CD4-positive, alpha-beta T cell treated with Interleukin-6 for 4 hours (primary cell): ENCODE results near the gene GTPBP4.
"Not testable (repeated sequence)": the region's sequence is repeated elsewhere in the genome, so short reads cannot be mapped to it uniquely, and the experiment has no call there.

Experiments used
- DNase-seq: peaks from one replicate; pipeline ENCODE4 v3.0.0-alpha.2; 2020; ENCODE audit warnings: mixed read lengths

The GTPBP4 gene

DNA sequence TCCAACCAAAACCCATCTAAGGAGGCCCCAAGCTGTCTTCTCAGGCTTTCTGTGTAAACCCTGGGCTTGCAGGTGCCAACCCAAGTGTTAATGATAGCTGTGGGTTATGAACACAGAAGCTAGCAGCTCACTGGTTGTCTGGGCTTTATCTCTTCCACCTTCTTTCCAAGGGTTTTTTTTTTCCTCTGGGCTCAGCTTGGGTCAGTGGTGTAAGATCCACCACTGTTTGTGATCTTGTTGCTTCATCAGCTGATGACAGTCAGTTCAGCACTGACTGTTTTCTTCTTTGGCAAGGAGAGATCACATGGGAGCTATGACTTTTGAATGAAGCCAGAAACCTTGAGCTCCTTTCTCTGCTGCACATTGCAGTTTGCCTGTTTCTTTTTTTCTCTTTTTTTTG, 4.6 kb downstream of the GTPBP4 start:
- DNase-seq = no peak

DNA sequence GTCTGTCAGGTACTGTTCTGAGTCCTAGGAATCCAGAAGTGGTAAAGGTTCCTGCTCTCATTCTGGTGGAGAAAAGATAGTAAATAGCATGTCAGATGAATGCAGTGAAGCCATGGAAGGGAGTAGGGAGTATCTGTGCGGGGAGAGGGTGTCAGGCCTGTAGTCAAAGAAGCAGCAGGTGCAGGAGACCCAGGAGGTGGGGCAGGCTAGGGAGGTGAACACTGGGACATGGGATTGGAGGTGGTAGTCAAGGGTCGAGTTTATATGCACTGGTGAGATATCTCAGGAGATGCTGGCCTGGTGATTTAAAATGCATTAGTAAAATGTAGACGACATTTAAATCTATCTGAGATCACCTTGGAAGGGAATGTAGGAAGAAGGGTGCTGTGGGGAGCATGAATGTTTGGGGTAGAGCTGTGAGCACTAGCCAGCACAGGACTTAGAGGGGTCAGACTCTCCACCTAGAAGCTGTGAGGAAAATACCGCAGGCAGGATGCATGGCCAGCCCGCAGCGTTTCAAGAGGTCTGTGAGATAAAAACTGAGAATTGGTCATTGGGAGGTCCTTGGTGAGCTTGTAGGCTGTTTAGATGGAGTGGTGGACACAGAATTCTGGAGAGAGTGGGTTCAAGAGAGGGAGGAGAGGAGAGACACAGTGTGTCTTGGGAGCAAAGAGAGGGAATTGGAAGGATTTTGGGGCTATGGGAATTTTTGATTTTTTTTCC, 6.8 kb downstream of the GTPBP4 start:
- no peak for DNase-seq

DNA sequence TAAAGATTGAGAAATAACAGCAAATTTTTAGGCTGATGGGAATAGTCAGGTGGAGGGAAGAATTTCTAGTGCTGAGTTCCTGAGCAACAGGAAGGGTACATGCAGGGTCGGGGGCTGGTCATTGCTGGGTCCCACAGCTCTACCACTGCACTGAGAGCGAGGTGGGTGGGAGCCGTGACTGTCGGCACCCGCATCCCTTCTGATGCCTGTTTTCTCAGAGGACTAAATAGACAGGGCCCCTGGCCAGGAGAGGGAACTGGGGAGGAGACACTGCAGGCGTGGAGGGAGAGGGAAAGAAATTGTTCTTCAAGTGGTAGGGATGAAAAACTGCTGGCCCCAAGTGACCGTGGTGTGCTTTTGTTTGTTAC, 7.3 kb downstream of the GTPBP4 start:
- DNase-seq = no peak

DNA sequence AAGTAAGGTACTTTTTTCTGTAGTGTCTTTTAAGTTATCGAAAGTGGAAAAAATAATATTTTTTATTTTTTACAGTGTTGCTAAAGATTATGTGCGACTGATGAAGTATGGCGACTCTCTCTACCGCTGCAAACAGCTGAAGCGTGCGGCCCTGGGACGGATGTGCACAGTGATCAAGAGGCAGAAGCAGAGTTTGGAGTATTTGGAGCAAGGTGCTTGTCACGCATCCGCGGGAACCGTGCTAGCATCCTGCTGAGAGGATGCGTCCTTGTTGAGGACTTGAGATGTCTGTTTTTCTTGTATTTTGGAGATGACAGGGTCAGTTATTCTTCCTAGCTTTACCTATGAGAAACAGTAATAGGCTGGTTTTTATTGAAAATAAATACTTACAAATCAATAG, 7.8 kb downstream of the GTPBP4 start:
- DNase-seq = no peak

DNA sequence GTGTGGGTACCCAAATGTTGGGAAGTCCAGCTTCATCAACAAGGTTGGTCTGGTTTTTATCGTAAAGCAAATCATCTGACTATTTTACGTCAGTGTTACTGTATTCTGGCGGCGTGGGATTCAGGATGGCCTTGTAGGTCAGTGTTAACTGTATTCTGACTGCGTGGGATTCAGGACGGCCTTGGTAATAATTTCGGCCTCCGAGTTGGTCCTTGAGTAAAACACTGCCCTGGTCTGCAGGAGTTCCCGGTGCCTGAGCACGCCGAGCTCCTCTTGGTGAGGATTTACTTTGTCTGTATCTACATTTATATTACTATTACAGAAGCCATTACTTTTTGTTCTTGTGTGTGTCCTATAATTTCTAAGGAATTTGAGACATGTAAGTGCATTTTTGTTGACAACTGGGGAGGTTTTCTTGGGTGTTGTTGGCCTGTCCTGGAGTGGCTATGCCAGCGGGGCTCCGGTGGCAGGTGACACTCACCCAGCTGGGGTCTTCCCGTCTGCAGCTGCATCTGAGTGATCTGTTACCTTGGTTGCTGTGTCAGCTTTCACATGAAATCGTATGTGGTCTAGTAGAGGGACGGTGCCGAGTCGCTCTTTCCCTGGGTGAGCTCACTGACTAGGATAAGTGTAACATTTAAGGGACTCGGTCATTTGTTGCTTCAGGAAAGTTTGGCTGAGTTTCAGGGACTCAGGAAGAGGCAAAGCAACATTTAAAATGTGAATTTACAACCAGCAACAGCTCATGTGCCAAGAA, 9.2 kb downstream of the GTPBP4 start:
- DNase-seq = no peak

DNA sequence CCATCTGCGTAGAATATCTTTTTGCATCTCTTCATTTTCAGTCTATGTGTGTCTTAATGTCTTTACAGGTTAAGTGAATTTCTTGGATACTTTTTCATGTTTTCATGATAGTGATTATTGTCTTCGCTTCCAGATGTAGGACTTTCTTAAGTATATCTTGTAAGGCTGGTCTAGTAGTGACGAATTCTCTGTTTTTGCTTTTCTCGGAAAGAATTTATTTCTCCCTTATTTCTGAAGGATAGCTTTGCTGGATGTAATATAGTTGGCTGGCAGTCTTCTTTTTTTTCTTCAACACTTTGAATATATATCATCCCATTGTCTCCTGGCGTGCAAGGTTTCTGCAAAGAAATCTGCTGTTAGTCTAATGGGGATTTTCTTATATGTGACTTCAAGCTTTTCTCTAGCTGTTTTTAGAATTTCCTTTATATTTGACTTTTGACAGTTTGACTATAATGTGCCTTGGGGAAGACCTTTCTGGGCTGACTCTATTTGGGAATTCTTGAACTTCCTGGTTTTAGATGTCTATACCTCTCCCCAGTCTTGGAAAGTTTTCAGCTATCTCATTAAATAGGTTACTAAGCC, 14.3 kb downstream of the GTPBP4 start:
- DNase-seq = no peak

DNA sequence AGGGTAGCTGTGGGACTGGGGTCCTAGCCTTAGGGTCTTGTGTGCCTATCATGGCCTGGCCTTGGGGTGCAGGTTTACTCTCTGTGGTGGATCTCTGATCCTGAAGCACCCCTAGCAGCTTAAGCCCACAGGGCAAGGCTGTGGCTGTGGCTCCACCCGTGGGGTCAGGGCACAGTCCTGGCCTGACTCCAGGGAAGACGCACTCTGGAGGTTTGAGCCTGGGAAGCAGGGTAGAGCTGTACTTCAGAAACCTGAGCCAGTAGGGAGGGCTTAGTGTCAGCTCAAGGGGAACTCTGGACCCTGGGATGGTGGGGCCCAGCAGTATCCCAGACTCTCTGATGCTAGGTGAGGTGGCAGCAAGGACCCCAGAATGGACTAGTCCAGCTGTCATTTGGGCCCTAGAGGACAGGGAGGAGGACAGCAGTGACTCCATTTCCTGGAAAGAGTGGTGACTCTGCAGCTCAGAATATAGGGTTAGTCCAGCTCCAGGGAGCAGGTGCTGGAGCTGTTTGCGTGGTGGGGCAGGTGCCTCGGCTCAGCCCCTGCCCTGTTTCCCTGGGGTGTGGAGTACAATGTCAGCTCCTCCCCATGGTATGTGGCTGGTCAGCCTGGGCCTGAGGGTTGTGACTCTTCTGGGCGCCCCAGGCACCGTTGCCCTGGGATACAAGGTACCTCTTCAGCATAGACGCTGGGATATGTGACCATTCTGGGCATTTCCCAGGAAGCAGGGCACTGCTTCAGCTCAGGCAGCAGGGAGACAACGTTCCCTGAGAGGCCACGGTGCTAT, 15.8 kb downstream of the GTPBP4 start:
- no peak for DNase-seq

DNA sequence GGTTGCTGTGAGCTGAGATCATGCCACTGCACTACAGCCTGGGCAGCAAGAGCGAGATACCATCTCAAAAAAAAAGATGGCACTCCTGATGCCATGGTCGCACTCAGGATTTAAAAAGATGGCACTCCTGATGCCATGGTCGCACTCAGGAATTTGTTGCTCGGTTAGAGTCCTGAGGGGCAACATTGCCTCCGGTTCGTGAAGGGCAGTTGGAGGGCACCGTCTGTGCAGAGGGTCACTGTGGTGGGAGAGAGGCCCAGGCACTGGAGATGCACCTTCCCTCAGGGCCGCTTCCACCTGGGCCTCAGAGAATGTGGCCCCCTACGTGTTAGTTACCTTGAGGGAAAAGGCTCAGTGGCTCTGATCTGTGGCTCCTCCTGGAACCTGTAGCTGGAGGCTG, 18.3 kb downstream of the GTPBP4 start:
- DNase-seq = no peak

DNA sequence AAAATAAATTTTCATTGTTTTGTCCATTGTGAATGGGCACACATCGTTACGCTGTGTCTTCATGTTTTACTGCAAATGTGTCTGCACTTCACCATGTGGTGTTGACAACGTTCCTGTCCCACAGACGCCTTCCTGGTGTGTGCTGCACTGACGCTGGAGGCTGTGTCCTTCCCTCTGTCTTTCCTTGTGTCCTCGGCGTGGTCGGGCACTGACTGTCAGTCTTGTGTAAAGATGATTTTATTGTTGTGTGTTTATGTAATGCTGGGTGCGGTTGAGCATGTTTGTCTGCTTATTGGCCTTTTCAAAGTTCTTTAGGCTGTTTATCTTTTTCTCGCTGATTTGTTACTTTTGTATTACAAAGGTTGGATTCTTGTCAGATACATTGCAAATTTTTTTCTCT, 19.3 kb downstream of the GTPBP4 start:
- DNase-seq = no peak

DNA sequence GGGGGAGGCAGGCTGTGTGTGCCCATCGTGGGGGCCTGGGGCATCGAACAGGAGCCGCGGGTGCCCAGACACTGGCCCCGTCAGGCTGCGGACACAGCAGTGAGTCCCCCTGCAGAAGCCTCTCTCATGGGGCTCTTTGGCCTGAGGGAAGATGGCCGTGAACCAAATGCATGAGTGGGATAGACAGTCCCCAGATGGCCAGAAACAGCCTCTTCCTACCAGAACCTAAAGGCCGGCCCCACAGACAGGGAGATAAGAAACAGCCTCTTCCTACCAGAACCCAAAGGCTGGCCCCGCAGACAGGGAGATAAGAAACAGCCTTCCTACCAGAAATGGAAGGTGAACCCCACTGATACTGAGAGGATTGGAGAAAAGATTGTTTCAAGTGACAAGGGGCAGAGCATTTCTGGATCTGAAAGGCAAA, 20.8 kb downstream of the GTPBP4 start:
- DNase-seq = no peak

DNA sequence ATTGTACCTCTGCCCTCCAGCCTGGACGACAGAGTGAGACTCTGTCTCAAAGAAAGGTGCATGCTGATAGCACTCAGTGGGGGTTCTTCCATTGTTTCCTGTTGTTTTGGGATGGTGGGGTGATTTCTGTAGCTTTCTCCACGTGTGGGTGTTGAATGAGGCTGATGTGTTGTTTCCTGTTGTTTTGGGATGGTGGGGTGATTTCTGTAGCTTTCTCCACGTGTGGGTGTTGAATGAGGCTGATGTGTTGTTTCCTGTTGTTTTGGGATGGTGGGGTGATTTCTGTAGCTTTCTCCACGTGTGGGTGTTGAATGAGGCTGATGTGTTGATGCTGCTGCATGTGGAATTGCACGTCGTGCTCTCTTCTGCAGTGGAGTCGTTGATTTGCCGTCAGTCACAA, 21.7 kb downstream of the GTPBP4 start:
- not testable (repeated sequence) for DNase-seq

DNA sequence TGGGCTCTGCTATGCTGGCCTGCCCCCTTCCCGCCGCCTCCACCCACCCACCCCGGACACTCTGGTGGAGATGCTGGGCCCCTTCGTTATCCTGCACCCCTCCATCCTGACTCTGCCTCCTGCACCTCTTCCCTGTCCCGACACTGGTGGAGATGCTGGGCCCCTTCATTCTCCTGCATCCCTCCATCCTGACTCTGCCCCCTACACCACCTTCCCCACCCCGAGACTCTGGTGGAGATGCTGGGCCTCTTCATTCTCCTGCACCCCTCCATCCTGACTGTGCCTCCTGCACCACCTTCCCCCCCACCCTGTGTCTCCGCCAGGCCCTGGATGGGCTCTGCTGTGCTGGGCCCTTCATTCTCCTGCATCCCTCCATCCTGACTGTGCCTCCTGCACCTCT, 22.5 kb downstream of the GTPBP4 start:
- DNase-seq = no peak

DNA sequence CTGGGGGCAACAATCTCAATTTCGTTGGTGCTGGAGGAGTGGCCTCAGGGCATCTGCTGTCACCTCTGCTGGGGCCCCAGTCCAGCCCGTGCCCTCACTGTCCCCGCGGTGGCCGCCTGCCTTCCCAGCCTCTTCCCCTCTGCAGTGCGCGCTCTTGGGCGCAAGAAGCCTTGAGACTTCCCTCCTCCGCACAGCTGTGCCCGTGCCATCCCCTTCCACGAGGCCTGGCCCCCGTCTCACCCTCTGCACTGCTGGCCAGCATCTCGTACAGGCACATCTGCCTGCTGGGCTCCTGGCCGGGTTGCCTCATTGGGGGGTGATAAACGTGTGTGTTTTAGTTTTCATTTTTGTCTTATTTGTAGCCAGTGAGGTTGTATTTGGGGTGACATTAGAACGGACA, 23.5 kb downstream of the GTPBP4 start:
- DNase-seq = no peak

DNA sequence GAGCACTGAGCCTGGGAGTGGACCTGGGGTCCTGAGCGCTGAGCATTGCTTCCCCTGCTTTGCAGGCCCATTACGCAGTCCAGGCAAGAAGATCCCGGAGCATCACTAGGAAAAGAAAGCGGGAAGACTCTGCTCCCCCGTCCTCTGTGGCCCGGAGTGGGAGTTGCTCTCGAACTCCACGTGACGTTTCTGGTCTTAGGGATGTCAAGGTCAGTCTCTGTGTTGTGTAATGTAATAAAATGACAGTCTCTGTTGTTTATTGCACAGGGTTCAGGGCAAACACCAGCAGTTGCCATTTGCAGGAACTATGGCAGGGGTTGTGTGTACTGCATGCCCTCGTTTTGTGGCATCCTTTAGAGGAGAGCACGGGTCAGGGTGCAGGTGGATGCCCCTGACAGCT, 27.5 kb downstream of the GTPBP4 start:
- DNase-seq = no peak

DNA sequence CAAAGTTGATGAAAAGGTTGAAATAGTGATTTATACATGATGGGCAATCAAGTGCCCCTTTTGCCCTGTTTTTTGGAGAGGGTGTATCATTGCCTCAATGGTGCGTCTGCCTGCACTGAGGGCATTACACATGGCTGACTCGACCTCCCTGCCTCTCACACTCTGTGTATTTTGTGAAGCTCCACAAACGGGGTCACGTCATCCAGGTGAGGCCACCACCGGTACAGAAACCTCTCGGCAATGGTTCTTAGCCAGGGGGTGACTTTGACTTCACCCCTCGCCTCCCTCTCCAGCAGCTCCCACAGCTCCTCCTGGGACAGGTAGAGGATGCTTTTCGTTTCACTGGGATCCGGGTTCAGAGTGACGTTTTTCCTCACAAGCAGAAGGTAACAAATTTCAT, 31.1 kb downstream of the GTPBP4 start:
- no peak for DNase-seq

DNA sequence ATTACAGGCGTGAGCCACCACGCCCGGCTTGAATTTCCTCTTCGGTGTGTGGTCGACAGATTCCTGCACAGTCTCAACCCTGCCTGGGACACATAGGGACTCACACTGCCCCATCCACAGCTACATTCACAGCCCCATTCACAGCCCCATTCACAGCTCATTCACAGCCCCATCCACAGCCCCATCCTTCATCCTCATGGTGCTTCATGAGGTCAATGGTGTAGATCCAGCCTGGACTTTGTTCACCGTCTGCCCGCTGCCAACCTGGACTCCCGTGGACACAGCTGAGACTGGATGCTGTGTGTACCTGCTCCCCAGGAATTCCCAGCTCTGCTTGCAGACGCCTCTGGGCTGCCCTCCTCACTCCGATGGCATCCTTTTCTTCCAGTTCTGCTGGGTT, 32.2 kb downstream of the GTPBP4 start:
- DNase-seq = no peak

DNA sequence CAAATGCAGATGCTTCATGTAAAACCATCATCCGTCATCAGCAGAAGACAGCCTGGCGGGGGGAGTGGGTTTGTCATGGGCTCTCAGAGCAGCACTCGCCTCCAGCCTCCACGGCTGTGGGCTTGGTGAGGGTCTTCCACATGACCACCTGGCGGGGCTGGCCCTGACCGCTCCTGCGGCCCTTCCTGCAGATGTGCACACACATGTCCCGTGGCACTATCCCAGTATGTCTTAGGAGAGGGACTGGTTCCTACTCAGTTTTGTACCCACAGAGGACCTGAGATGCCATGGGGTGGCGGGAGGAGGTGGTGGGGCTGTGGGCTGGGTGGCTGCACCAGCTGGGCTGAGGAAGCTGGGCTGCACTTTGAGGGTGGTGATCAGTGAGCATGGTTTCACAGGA, 32.7 kb downstream of the GTPBP4 start:
- DNase-seq = no peak

DNA sequence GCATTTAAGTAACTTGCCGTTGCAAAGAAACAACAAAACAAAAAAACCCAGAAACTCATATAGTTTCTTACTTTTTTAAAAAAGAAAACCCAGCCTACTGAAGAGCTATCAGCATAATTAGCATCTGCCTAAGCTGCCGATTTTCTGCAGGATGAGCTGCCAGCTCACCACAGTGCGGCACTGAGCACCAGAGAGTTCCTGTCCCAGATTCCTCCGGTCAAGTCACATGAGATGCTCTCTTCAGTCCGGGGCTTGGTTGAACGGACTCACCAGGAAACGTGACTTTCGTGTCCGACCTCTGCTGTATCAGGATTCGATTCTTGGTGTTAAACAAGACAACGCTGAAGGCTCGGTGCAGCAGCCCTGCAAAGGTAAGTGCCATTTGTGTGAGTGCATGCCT, 34.2 kb downstream of the GTPBP4 start:
- DNase-seq = no peak

DNA sequence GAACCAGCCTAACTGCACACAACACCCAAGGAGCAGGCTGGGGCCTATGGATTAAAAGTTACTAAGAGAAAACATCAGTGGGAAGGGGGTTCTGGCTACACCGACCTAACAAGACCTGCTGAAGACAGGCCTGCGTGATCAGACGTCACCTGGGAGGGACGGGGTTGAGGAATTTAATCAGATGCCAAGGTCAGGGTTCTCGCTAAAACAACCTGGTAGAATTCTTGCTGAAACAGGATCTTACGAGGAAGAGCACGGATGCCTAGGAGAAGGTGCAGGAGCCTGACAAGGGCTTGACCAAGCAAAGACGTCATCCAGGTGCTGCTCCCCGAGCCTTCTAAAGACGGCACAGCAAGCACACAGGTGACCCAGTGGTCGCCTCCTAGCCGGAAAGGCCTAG, 35.9 kb downstream of the GTPBP4 start:
- no peak for DNase-seq

DNA sequence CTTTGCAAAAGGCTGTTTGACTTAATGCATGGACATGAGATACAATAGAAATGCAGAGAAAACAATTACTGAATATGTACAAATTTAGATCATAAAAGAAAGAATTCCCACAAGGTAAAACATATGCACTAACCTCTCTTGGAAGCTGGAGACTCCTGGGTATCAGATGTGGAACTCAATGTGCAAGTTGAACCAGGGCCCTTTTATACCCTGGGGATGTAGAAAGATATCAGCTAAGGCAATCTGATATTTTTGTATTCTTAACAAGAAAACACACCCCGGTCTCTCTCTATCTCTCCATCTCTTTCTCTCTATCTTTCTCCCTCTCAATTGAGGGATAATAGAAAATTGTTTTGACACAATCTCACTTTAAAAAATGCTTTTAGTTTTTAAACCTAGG, 37.4 kb downstream of the GTPBP4 start, which contains the start of gene IDI2:
IDI2 (minus strand) TSS at position 177 of the 400 bp plus-strand sequence. CDS start 1,136 bp downstream, outside the sequence.
- no peak for DNase-seq

DNA sequence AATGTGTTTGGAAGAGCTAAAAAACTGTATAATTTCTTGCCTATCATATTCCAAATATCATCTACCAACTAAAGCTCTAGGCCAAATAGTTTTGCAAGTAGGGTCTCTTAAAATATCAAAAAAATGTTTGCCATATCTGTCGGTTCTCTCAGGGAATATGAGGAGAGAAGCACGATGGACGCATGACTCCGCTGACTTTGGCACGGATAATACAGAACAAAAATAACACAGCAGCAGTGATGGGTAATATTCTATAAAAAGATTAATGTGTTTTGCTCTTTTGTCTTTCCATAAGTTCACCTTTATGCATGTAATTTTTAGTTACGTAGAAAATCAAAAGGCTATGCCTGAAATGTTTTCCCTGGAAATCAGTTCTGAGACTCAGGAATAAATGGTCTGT, 38.3 kb downstream of the GTPBP4 start:
- no peak for DNase-seq

DNA sequence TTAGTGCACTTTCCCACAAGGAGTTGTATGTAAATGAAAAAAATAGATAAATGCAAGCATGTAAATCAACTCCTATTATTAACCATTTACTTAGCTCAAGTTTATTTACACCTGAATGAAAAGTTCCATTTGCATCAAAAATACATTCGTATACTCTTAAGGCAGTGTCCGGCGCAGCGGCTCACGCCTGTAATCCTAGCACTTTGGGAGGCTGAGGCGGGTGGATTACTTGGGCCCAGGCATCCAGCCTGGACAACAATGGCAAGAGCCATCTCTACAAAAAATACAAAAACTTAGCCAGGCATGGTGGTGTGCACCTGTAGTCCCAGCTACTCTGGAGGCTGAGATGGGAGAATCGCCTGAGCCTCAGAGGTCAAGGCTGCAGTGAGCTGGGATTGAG, 41.6 kb downstream of the GTPBP4 start:
- DNase-seq = no peak

DNA sequence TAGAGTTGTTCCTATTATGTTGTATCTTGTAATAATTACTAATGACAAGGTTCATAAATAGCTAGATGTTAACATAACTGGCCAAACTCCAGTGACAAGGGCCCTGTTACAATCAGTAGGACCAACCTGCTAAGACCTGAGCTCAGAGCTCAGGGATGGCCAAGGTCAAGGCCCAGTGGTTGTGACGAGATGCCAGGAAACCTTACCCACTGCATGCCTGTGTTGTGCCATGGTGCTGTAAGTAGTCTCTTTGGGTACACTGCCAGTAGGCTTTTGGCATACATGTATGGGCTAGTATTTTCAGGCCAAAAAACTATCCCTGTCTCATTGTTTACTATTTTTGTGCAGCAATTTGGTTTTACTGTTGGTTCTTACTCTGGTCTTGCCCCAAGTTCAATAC, 45.4 kb downstream of the GTPBP4 start:
- DNase-seq = no peak
